ENCODE measurements around the gene FBXW7.

DNA sequence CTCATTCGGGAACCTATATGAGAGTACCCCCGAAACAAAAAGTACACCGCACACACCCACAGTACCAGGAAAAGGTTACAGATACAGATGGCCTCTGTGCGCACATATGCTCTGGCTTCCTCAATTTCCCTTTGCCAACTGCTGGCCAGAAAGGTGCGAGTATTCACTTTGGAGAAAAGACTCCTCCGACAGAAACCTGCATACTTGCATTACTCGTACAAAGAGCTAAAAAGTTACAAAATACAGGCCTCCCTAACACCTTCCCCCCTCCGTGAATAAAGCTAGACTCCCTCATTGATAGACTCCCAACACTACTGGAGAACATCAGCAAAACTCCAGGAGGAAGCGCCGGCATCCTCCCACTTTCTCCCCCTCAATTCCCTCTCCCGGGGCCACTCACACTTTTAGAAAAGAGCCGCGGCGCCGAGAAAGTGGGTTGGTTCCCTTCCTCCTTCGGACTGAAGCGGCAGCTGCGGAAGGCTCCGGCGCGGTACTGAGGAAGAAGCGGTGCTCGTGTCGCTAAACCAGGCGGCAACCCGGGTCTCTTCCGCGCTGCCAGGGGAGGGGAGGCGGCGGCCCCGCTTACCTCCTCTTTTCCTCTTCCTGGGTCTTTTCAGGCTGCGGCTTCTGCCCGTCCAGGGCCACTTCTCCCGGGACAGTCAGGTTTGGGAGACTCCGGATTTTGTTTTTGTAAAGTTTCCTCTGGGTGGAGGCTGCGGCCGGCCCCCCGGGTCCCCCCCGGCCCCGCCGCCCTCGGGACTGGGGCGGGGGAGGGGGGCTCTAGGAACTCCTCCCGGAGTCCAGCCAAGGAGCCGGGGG, 1.1 kb downstream of the FBXW7 start:
- TF ChIP-seq, protein P1, sequence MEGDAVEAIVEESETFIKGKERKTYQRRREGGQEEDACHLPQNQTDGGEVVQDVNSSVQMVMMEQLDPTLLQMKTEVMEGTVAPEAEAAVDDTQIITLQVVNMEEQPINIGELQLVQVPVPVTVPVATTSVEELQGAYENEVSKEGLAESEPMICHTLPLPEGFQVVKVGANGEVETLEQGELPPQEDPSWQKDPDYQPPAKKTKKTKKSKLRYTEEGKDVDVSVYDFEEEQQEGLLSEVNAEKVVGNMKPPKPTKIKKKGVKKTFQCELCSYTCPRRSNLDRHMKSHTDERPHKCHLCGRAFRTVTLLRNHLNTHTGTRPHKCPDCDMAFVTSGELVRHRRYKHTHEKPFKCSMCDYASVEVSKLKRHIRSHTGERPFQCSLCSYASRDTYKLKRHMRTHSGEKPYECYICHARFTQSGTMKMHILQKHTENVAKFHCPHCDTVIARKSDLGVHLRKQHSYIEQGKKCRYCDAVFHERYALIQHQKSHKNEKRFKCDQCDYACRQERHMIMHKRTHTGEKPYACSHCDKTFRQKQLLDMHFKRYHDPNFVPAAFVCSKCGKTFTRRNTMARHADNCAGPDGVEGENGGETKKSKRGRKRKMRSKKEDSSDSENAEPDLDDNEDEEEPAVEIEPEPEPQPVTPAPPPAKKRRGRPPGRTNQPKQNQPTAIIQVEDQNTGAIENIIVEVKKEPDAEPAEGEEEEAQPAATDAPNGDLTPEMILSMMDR (IDR thresholded peaks at IDR 0.05): no peak
- no peak for TF ChIP-seq POLR2A (IDR thresholded peaks at IDR 0.05)

All from thyroid gland (tissue), 4 donors.